GM12865 (cell line): ENCODE results near the gene PIP4K2A.
A peak's percentile ranks its signal among the peaks of the same experiment; 100 is the strongest.

Source experiments
- DNase-seq: peaks from one replicate; pipeline ENCODE4 v3.0.0; 2010; ENCODE audit warnings: low read depth
- H3K4me3 ChIP-seq: 2 replicates; pipeline ENCODE4 v1.5.1; 2011; ENCODE audit warnings: mild to moderate bottlenecking, low read depth, low read length, control low read depth
- TF ChIP-seq, protein P1 (sequence below): IDR thresholded peaks from 2 replicates; pipeline ENCODE4 v1.5.1; 2011; ENCODE audit warnings: low read length, control low read depth, low read depth, inconsistent platforms; ENCODE audit not compliant: insufficient read depth; ENCODE audit errors: missing control alignments

PIP4K2A gene

DNA sequence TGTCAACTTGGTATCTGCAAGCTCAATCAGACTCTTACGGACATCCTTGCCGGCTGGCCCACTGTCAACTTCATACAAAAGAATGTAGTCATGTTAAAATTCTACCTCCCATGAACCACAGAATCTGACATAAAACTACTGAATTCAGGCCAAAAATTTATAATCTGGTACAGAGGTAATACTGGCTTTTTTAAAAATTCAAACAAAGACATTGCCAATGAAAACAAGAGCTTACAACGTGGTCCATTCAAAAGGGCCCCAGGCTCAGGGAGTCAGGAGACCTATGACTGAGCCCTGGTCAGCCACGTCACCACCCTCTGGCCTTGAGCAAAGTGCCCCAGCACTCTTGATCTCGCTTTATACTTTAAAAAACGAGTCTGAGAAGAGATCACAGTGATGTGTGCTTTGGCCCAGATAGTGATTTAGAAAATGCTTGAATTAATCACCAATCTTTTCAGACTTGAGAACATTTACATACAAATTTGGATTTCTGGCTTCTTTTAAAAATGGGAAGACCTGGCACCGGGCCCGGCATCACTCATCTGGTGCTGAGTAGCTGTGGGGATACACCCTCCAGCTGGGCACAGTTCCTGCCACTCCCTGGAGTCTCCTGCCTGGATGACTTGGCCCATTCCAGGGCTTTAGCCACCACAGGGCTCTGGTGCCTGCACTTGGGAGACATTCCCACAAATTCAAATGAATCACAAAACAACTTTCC, 94.1 kb downstream of the PIP4K2A start:
- DNase-seq, result peak; percentile 48
- H3K4me3 ChIP-seq, result no peak overlapping the region
- TF ChIP-seq, protein P1, sequence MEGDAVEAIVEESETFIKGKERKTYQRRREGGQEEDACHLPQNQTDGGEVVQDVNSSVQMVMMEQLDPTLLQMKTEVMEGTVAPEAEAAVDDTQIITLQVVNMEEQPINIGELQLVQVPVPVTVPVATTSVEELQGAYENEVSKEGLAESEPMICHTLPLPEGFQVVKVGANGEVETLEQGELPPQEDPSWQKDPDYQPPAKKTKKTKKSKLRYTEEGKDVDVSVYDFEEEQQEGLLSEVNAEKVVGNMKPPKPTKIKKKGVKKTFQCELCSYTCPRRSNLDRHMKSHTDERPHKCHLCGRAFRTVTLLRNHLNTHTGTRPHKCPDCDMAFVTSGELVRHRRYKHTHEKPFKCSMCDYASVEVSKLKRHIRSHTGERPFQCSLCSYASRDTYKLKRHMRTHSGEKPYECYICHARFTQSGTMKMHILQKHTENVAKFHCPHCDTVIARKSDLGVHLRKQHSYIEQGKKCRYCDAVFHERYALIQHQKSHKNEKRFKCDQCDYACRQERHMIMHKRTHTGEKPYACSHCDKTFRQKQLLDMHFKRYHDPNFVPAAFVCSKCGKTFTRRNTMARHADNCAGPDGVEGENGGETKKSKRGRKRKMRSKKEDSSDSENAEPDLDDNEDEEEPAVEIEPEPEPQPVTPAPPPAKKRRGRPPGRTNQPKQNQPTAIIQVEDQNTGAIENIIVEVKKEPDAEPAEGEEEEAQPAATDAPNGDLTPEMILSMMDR, result no peak

DNA sequence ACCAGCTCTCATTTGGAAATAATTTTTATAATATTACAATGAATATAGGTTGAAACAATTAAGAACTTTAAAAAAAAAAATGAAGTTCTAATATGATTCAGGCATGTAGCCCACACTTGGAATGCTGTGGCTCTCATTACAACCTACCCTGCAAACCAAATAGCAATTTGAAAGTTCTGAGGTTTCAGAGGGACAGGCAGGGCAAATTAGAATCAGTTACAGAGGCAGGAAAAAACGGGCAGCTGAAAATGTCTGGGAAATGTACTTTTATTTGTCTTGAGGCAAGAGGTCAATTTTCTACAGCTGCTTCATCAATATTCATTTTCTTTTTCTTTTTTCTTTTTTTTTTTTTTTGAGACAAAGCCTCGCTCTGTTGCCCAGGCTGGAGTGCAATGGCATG, 95.3 kb downstream of the PIP4K2A start:
- no peak overlapping the region for H3K4me3 ChIP-seq
- DNase-seq, result no peak
- TF ChIP-seq, protein P1, result no peak

DNA sequence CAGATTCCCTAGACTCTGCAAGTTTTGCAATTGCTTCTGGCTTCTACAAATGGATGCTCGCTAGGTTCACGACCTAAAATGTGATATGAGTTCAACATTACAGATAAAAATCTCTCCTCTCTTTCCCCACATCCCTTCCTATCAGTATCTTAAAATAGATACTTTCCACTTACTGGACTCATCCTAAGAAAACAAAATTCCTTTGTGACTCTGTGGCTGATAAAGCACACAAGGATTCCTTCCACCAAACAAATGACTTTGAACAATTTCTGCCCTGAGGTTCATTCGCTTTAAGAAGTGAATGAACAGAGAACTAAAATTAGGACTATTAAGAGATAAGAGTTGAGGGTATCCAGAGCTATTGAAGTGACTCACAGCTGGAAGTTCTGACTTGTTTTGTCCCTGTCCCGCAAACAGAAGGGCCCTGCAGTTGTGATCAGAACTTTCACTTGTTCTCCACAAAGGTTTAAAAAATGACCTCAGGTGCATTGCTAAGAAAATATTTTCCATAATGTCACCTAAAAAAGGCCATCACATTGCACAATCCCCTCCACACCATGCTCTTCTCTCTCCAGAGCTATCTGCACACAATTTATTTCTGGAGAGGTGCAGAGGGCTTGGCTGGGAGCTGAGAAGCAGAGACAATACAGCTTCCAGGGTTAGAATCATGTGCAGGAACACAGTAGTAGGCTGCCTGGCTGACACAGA, 96.1 kb downstream of the PIP4K2A start:
- H3K4me3 ChIP-seq, result no peak overlapping the region
- peak; percentile 40 for DNase-seq
- TF ChIP-seq, protein P1, result no peak

DNA sequence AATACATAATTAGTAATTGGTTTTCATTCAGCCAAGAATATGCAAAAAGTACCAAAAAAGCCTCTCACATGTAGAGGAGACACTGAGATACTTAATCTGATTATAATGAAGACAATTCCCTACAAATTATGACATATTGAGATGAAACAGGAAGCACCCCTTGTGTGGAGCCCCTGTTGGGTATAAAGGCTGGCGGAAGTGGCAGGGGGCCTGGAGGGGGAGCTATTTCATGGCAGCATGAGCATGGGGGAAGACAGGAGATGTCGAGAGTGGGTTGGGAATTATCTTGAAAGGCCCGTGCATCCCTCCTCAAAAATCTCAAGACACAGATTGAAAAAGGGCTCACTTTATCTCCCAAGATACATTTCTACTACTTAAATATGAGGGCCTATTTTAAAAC, 96.9 kb downstream of the PIP4K2A start:
- H3K4me3 ChIP-seq, result no peak overlapping the region; the same call in 1 of the 2 replicates
- DNase-seq, result peak; percentile 48
- TF ChIP-seq, protein P1, result peak; percentile 25

DNA sequence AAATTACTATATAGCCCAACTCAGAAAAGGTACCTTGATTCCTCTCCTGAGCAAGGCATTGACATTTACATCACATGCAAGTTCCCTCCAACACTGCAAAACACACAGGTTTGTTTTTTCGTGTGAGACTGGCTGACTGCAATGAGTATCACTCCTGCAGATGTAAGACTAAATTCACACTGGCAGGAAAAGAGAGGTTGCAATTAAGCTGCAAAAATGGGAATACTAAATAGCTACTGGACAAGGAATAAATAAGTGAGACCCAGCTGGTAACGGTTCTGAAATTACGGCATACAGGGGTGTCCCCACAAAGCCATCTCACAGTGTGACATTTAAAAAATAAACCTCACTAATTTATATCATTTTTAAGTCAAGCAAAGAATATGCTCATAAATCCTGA, 97.3 kb downstream of the PIP4K2A start:
- TF ChIP-seq, protein P1, result no peak
- DNase-seq, result no peak
- no peak overlapping the region; the same call in 1 of the 2 replicates for H3K4me3 ChIP-seq

DNA sequence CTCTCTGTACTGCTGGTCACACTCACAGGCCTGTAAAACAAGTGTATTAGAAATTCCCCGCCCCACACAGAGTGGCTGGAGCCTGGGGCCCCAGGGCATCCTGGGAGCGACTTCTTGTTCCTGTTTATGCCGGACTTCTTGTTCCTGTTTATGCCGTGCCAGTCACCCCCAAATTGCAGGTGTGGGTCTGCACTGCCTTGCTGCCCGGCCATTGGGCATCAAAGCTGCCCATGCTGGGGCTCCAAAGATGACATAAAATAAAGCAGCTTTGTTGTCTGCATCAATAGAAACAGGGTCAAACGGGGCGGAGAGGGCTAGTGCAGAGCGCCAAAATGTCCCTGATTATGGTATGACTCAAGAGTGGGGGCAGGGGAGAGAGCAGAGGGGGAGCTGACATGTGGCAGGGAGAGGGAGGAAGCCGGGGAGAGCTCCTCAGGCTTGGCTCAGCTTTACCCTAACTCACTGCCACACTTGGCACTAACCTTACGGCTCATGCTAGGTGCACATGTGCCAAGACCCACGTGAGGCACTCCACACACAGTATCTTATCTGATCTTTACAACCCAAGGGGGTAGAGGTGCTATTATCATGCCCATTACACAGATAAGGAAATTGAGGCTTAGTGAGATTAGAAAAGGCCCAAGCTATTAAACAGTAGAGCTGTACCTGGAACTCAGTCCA, 98.4 kb downstream of the PIP4K2A start:
- H3K4me3 ChIP-seq, result peak overlapping the region; percentile 65
- TF ChIP-seq, protein P1, result no peak
- peak; percentile 81 for DNase-seq
